Stimulated activated CD4-positive, alpha-beta T cell treated with anti-CD3 and anti-CD28 coated beads, Interleukin-1b, Interleukin-23, amount 100 ng/mL, for 24 hours (primary cell): Measurements from ENCODE around the gene TOR1AIP2.
"Not testable (repeated sequence)": the region's sequence is repeated elsewhere in the genome, so short reads cannot be mapped to it uniquely, and the experiment has no call there.

ENCODE experiments used
- DNase-seq, 4 experiments: peaks; one replicate each; pipeline ENCODE4 v3.0.0-alpha.2; 2020; ENCODE audit warnings: low read depth in 4 of 4, low spot score in 1 of 4

Gene TOR1AIP2

DNA sequence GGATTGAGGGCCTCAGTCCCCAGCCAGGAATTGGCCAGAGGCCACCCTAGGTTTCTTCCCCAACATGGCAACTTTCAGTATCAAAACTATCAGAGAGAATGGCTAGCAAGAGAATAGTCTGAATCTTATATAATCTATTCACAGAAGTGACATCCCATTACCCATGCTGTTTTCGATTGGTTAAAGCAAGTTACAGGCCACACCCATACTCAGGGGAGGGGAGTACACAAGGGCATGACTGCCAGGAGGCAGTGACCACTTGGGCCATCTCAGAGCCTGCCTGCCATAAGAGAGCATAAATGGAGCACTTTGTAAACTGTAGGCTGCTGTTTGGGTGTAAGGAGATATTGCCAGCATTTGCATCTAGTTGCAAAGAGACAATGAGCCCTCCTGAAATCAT is 69.1 kb downstream of the TOR1AIP2 start:
- no peak for DNase-seq

DNA sequence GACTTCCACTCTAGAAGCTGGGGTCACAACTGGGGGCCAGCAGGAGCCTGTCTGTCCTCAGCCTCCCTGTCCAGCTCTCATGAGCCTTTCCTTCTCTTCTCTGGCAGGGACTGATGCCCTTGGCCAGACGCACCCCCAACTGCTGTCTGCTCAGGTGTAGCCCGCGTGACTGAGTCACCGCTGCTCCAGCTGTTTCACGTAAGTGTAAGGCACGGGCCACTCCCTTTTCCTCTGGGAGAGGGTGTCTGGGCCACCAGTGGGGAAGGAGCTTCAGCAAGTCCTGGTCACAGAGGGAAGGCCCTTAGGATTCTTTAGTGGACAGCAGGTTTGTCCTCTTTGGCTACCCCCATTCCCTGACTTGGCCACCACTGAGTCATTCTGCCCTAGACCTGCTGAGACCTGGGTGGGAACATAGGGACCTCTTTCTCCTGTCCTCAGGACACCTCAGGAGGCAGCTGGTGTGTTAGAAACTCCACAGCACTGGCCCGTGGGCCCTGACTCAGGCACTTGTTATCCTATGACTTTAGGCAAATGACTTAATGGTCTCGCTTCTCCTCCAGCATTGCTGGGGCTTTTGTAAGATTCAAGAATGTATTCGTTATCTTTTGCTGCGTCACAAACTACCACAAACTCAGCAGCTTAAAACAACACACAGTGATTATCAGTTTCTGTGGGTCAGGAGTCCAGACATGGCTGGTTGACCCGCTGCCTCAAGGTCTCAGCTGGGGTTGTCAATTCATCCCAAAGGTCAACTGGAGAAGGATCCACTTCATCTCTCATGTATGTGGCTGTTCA is 69.7 kb downstream of the TOR1AIP2 start:
- DNase-seq = no peak

DNA sequence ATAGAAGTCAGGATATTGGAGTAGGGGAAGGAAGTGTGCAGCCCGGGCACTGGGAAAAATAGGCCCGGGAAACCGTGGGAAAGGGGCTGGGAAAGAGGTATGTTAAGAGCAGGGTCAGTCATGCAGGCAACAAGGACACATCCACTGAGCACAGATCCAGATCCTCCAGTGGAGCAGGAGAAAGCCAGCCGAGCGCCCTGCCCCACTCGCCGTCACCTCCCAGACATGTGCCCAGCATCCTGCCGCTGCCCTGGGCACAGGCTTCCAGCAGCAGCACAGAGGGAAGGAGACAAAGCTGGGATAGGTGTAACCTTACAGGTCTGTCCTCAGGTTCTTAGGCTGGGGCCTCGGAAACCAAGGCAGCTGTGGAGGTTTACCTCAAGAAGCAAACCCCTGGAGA is 70.3 kb downstream of the TOR1AIP2 start:
- no peak for DNase-seq

DNA sequence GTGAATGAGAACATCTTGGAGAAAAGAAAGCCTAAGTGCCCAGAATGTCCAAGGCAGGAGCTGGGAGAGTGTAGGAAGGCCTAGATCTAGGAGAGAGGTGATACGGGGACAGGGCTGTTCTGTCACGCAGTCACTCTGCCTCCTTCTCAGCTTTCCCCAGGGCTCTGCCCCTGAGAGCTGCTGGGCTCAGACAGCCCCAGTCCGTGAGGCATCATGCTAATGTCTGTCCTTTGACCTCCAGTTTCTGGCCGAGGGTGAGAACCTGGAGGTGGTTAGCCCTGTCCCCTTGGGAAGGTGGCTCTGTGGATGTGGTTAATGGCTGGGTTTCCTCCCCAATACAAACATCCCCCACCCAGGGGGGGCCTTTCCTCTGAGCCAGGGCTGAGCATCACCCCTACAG is 71.3 kb downstream of the TOR1AIP2 start:
- no peak for DNase-seq

DNA sequence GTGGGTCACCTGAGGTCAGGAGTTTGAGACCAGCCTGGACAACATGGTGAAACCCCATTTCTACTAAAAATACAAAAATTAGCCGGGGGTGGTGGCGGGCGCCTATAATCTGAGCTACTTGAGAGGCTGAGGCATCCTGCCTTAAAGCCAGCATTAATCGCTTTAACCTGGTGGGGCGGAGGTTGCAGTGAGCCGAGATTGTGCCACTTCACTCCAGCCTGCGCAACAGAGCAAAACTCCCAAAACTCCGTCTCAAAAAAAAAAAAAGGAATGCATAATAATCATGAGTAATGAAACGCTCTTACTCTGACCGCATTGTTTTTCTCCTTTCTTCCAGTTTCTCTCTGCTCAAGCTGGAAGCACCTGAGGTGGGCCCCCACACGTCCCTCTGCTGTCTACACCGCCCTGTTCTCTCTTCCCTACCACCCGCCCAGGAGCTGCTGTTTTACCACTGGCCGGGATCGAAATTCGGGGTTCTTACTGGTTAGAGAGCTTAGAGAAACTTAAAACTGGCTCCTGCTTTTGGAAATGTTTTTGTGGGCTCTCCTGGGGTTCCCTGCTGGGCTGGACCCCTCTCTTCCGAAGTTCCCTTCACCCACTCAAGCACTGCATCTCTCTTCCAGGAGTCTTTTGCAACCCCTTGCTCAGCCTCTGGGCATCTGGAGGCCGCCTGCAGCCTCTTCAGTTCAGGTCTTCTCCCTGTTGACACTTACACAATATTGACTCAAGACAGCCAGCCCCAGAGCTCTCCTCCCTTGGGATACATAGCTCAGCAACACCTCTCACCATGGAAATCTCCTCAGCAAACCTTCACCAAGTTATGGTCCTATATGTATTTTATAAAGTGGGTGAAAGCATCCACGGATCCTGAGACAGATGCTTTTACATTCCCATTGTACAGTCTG is 72.1 kb downstream of the TOR1AIP2 start:
- no peak for DNase-seq

DNA sequence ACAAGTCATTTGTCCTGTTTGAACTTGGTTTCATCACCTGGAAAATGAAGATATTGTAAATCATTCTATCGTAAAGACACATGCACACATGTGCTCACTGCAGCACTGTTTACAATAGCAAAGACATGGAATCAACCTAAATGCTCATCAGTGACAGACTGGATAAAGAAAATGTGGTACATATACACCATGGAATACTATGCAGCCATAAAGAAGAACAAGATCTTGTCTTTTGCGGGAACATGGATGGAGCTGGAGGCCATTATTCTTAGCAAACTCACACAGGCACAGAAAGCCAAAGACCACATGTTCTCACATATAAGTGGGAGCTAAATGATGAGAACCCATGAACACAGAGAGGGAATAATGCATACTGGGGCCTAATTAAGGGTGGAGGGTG is 73.2 kb downstream of the TOR1AIP2 start:
- DNase-seq = not testable (repeated sequence)

DNA sequence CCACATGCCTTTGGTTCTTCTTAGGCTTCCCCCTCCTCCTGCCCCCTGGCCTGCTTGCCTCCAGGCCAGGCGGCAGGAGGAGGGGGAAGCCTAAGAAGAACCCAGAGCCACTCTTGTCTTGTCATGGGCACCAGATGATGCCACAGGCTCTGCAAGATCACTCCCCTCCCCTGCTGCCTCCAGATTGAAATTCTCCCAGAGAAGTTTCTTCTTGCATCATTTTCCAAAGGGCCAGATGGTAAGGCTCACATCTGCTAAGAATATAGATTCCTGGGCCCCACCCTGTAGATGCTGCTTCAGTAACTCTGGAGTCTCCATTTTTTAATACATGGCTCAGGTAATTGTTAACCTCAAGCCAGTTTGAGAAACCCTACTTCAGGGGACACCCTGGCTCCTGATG is 73.7 kb downstream of the TOR1AIP2 start:
- no peak for DNase-seq

DNA sequence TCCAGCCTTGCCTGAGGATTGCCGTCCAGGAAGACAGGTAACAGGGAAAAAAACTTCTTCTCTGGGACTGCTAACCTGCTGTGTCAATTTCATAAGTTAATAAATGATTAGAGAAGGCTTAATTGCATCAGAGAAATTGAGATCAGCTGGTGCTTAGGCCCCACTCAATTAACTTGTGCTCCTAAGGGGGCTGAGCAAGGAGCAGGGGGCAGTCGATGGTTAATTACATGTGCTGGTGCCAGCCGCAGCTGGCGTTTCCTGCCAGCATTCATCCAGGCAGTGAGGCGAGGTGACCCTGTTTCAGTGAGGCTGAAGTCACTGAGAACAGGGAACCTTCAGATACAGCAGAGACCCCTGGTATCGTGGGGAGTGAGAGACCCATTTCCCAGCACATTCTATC is 74.5 kb downstream of the TOR1AIP2 start:
- DNase-seq = no peak

DNA sequence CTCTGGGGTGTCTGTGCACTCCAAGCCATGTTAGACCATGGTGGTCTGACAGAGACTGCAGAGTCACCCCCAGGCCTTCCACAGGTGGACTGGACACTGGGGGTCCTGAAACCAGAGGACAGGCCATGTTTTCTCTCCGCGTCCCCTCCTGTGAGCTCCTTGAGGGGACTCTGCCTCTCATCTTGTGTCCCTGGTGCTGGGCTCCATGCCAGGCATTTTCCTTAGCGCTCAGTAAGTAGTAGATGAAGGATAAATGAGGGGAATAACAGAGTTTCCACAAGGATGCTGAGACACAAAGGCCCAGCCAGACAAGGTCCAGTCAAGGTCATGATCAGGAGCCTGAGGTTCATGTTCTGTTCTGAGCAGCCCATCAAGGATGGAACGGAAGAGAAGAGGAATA is 77.1 kb downstream of the TOR1AIP2 start:
- no peak for DNase-seq

DNA sequence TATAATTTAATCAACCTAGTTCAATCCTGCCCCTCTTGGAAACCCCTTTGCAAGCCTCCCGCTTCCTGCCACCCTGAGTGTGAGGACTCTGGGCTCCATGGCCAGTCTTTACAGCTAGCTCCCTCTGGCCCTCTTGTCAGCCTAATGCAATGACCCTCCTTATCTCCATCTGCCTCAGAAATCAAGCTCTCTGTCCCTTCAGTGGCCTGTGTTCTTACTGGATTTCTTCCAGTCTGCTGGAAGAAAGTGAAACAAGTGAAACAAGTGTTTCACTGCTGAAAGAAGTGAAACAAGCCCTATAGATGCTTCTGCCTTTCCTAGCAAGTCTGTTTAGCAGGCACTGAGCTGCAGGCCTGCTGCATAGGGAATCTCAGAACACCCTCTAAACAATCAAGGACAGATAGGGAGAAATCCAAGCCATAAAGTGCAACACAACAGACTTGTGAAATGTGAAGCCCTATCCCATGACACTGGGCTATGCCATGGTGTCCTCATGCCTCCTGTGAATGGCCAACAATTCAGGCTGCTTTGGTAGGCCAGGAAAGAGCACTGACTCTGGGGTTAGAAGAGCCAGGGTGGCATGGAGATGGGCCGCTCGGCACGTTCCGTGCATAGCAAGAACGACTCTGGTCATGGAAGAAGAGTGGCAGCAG is 78.6 kb downstream of the TOR1AIP2 start:
- DNase-seq = no peak

DNA sequence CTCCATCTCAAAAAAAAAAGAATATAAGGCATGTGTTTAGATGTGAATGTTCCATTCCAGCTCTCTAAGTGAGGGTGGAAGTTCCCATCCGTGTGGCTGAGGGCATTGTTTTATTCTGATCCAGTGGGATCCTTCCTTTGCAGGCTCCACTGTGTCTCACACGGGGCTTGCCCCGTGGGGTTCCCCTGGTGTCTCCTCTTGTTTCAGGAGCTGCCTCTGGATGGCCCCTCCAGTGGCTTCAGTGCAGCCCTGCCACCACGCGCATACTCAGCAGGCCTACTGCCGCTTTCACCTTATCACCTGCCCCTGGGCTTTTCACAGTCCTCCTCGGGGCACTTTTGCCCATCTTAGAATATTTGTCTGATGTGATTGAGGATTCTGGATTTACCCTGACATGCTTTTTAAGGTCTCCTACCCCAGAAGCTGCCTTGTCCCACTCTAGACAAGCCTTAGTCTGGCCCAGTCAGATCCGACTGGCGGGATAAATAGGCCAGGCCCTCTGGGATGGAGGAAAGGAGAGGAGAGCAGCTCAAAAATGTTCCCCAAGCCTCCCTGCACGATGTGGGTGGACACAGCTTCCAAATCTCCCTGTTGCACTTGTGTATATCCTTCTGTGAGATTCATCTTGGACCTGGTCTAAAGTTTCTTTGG is 79.3 kb downstream of the TOR1AIP2 start:
- no peak for DNase-seq

DNA sequence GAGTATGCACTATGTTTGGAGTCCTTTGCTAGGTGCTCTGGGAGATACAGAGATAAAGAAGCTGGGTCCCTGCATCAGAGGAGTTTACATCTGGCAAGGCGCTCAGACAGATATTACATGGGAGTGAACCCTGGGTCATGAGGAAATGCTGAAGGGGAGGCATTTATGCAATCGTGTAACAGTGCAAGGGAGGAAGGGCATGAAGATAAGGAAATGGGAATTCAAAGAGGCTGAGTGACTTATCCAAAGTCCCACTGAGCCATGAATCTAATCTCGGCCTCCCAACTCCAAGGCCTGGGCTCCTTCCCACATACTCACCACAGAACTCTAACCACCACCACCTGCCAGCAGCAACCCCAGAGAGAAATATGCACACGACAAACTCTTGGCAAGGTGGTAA is 82.9 kb downstream of the TOR1AIP2 start:
- DNase-seq = no peak

DNA sequence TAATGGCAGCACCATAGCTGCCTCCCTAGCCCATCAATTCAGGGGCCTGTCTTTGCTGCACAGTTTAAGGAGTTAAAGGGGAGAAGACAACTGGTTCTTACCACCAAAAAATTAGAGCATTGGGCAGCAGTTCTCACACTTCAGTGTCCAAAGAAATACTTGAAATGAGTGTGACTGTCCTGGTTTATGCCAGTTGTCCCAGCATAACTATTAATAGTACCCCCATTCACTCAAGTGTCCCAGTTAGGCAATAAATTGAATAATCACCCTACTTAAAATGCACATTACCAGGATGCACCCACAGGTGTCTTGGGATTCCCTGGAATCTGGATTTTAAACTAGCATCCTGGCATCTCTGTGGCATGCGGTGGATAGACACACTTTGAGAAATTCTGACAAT is 83.5 kb downstream of the TOR1AIP2 start:
- no peak for DNase-seq

DNA sequence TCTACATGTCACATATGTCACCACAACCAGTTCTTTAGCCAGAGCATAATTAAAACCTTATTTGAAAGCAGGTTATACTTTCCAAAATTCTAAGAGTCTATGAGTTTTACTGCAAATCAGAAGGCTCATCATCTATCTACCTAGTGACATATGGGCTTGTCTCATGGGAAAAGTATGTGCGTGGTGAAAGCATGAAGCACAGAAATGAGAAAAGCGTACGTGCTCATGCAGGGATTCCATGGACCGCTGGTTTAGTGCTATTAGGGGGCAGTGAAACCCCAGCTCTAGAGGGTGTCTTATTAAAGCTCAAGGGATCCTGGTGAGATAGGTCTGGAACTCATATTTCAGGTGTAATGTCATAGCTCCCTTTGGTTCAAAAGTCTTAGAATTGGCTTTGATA is 84.3 kb downstream of the TOR1AIP2 start:
- no peak for DNase-seq
